Measurements from ENCODE around the gene PTCD2. TPM values are rescaled to one million over a fixed set of nuclear protein-coding genes. Genes with fewer than 3 reads are reported as not detected.
"Not testable (repeated sequence)": the region's sequence is repeated elsewhere in the genome, so short reads cannot be mapped to it uniquely, and the experiment has no call there.

The PTCD2 gene
- polyA plus RNA-seq, 3 donors, result 9.8 to 12.0 (median 11.5) TPM

DNA sequence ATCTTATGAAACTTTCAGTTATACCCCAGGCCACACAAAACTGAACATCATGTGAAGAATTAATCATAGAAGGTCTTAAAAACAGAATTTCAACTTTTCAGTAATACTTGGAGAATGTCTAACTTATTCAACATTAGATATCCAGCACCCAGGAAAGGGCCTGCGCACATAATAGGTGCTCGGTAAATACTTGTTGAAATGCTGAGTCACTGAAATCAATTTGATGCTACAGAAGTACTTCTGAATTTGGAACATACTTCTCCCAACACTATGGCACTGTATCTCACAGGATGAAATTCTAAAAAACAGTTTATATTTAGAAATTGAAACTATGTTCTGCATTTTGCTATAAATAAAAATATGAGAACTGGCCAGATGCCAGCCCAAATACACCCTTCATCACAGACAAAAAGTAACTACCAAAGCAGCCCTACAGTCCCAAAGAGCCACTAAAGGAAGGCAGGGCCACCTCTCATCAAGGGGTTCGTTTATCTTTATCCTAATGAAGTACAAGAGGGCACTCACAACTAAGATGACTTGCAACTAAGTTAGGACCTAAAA lies 26.6 kb upstream of the PTCD2 start:
- DNase-seq, result no peak

GRCh38 chr5:72294473-72294872 lies 25.7 kb upstream of the PTCD2 start:
- DNase-seq, result no peak

GRCh38 chr5:72295539-72295938 lies 24.6 kb upstream of the PTCD2 start:
- no peak for DNase-seq

- DNase-seq, result no peak
These were observed 23.9 kb upstream of the PTCD2 start for GRCh38 chr5:72296256-72296655.

DNA sequence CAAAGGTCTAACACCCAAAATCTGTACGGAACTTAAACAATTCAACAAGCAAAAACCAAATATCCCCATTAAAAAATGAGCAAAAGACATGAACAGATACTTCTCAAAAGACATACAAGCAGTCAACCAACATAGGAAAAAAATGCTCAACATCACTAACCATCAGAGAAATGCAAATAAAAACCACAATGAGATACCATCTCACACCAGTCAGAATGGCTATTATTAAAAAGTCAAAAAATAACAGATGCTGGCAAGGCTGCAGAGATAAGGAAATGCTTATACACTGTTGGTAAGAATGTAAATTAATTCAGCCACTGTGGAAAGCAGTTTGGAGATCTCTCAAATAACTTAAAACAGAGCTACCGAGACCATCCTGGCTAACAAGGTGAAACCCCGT lies 22.0 kb upstream of the PTCD2 start:
- DNase-seq, result not testable (repeated sequence)

- no peak for DNase-seq
These were observed 21.5 kb upstream of the PTCD2 start for GRCh38 chr5:72298711-72299110.

- DNase-seq, result no peak
These were observed 19.4 kb upstream of the PTCD2 start for GRCh38 chr5:72300590-72301339.

DNA sequence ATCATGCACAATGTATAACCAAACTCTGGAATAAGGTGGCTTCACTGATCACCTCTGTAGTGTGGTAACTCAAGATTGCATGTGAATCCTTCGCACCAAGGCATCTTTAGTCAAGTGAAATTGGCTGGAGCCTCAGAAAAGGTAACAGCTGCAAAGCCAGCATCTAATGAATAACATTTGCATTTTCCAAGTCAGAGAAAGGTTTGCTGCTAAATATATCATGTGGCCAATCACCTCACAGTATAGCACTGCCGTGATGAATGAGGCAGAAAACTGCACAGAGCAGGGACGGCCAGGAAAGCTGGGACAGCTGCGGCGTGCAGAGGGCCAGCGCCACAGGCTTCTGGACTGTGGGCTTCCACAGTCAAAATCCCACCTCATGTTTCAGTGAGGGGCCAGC lies 18.6 kb upstream of the PTCD2 start:
- no peak for DNase-seq

- DNase-seq, result no peak
These were observed 18.0 kb upstream of the PTCD2 start for GRCh38 chr5:72302171-72302570.

DNA sequence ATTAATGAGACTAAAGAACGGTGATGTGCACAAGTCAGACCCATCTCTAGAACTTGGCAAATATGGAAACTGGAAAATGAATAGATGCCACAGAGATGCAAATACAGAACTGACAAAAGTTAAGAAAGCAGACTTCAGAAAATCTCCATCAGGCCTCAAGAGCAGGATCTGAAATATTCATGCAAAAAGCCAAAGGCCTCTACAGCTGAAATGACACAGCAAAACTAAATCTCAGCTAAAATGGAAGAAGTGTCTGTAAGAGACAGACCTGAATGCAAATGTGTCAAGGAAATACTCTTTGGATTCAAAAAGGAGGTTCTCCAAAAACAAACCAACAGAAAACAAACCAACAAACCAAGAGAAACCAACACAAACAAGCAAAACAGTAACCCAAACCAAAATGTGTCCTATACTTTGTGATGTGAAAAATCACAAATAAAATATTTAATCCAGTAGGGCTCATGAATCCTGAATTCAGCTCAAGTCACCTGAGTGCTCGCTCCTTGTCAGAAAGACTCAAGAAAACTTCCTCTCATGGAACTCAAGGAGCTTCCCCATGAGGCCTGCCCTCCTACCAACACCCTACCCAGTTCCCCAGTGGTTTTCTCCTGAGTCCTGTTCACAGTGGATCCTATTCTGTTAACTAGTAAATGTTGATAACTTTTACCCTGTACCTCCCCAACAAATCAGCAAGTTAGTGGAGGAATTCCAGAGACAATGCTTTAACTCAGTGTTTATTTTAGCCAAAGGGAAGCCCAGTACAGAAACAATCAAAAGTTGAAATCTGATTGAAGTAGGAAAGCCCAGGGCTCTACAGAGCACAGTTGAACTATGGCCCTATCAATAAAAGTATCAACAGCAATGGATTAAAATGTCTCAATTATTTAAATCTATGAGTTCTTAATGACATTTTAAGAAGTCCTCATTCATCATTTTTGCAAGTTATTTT lies 14.7 kb upstream of the PTCD2 start:
- DNase-seq, result no peak

DNA sequence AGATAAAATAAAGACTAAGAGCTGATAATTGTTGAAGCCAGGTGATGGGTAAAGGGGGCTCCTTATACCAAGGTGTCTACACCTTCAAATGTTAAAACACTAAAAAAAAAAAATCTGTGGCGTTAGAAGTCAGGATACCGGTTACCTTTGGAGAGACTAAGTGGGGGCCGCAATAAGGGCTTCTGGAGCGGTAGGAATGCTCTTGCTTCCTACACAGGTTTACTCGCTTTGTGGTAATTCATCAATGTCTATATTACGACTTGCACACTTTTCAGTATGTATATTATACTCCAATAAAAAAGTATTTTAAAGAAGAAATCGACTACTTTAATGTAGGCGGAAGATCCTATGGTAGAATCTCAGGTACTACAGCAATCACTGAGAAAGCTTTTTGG lies 12.6 kb upstream of the PTCD2 start:
- DNase-seq, result peak; percentile 27

DNA sequence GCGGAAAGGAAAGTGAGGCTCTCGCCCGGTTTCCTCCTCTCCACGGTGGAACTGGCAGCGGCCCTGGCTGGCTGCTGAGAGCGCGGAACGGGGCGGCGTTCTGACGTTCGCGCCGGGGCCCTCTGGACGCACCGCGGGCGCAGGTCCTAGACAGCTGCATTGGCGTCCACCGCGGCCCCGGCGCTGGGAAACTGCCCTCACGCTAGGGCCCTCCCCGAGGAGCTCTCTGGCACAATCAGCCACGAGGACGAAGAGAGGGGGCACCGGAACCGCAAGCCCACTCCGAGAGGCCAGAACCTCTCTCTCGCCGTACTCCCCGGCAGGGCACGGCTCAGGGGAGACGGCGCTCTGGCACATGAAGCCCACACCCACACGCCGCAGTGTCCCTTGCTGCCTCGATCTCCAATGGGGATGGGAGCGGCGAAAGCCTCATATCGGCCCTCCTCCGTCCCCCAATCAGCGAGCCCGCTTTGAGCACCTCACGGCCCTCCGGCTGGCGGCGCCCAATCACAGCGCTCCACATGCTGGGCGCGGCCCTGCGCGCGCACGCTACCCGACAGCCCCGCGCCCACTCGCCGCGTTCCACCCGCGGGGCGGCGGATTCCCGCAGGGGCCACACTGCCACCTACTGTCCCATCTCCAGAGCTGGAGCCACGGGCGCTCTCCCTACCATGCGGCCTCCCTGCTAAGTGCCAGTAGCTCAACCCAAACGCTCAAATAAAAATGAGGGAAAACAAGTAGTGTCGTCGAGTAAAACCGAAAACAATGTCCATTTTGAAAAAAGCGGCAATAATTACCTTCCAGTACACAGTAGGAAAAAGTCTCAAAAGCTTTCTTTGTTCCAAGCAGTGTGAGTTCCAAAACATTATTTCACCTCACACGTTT lies 12.0 kb upstream of the PTCD2 start:
- peak; percentile 97 for DNase-seq

DNA sequence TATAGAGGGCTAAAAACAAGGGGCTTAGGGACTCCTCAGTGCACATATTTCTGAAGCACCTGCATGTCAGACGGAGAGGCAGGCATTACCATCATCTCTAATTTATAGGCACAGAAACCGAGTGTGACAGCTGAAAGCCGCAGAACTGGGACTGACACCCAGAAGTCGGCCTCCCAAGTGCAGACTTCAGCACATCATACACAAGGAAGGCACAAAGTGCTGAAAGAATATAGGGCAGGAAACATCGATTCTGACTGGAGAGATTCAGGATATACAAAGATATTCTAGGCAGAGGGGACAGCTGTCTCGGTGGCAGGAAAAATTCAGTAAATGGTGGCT lies 11.4 kb upstream of the PTCD2 start:
- no peak for DNase-seq

DNA sequence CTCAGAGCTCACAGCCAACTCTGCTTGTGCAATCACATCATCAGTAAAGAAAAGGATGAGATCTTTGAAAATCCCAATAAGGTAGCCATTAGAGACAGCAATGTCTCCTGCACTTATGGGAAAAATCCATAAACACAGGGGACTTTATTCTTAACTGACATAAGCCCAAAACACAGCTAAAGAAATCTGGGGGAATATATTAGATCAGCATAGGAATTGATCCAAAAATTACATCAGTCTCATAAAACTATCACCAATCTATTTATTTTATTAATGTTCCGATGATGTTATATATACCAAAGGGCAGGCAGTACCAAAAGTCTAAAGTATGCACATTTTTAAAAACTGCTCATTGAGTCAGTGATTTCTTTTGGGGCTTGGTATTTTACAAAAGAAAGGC lies 7.0 kb upstream of the PTCD2 start:
- no peak for DNase-seq

- DNase-seq, result no peak
These were observed 5.5 kb upstream of the PTCD2 start for GRCh38 chr5:72314571-72315172.

- DNase-seq, result not testable (repeated sequence)
These were observed 668 bp upstream of the PTCD2 start for GRCh38 chr5:72319435-72319975.

- DNase-seq, result no peak
These were observed 4.1 kb downstream of the PTCD2 start for GRCh38 chr5:72324189-72324825.

- DNase-seq, result no peak
These were observed 5.6 kb downstream of the PTCD2 start for GRCh38 chr5:72325566-72326305.

DNA sequence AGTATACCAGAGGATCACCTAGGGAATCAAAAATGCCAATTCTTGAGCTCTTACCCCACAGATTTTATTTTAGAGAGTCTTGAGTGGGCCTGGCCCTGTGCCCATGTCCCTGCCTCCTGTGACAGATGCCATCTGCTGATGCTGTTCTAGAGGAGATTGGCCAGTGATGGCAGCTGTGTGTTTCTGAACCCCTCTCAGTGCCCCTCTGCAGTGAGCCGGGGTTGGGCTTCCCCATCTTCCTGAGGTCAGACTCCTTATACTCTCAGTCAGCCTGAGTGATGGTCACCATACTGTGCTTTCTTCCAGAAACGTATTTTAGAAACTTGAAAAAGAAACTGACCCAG lies 6.1 kb downstream of the PTCD2 start:
- no peak for DNase-seq

GRCh38 chr5:72328172-72328571 lies 8.0 kb downstream of the PTCD2 start:
- DNase-seq, result no peak
